B cell (primary cell): ENCODE data around the gene INO80D. TPM values are rescaled to one million over a fixed set of nuclear protein-coding genes. Genes with fewer than 3 reads are reported as not detected.

Experiments
- ATAC-seq: fragments of 200-7000 bp; cut with Tn5 transposase; one replicate; pipeline ENCODE4 v1.10.0; 2021; ENCODE audit warnings: low read depth, mild to moderate bottlenecking, moderate number of reproducible peaks, moderate library complexity
- CTCF ChIA-PET: fragments of 350-600 bp; sonication (Branson Sonifier 250); formaldehyde crosslinking; loops from one replicate; lab custom pipeline; 2021; ENCODE audit warnings: antibody characterized with exemption, inconsistent platforms; lab: Charles Lee
- POLR2A ChIA-PET: fragments of 350-600 bp; sonication (Branson Sonifier 250); formaldehyde crosslinking; loops from one replicate; lab custom pipeline; 2021; ENCODE audit warnings: antibody characterized with exemption; lab: Charles Lee
- DNase-seq: peaks from one replicate; pipeline ENCODE4 v3.0.0; 2013
- H2AFZ ChIP-seq: 2 replicates; pipeline ENCODE4 v1.6.1; 2012; ENCODE audit warnings: mild to moderate bottlenecking, low read depth, low read length; ENCODE audit not compliant: insufficient read depth, poor library complexity, severe bottlenecking
- H3K27ac ChIP-seq, 2 donors: 1 replicate in 1 of 2; 2 replicates in 1 of 2; pipeline ENCODE4 v1.5.1; 2012 to 2013; ENCODE audit warnings: low read length in 2 of 2, mild to moderate bottlenecking in 2 of 2, moderate library complexity in 1 of 2
- H3K27me3 ChIP-seq, 4 experiments: fragments of 200-600 bp in 1 of 4; sonication (generic) in 1 of 4; replicated peaks in 1 of 4; 1 replicate in 2 of 4; 2 replicates in 2 of 4; pipeline versions ENCODE4 v1.6.1 to v1.7.0; 2013 to 2016; ENCODE audit warnings: low read length in 3 of 4, mild to moderate bottlenecking in 2 of 4, mixed read lengths in 1 of 4, moderate library complexity in 1 of 4; ENCODE audit not compliant: insufficient read depth in 4 of 4, control insufficient read depth in 3 of 4; ENCODE audit errors: control extremely low read depth in 1 of 4
- H3K36me3 ChIP-seq, 2 experiments: replicated peaks in 1 of 2; 1 replicate in 1 of 2; 2 replicates in 1 of 2; pipeline versions ENCODE4 v1.6.1 to v1.7.1; 2013; ENCODE audit warnings: low read length in 1 of 2; ENCODE audit not compliant: insufficient read depth in 2 of 2, control insufficient read depth in 1 of 2; ENCODE audit errors: control extremely low read depth in 1 of 2, extremely low read depth in 1 of 2
- H3K4me1 ChIP-seq, 2 donors: fragments of 200-600 bp in 1 of 2; sonication (generic) in 1 of 2; 1 replicate in 1 of 2; 2 replicates in 1 of 2; pipeline versions ENCODE4 v1.5.1 to v1.6.1; 2013 to 2017; ENCODE audit warnings: low read length in 2 of 2; ENCODE audit not compliant: control insufficient read depth in 2 of 2, insufficient read depth in 2 of 2
- H3K4me2 ChIP-seq: replicated peaks from 2 replicates; pipeline ENCODE3; 2012; ENCODE audit warnings: mild to moderate bottlenecking, low read depth, low read length; ENCODE audit not compliant: poor library complexity, severe bottlenecking
- H3K4me3 ChIP-seq, 5 experiments: fragments of 200-600 bp in 1 of 5; sonication (generic) in 1 of 5; 1 replicate in 3 of 5; 2 replicates in 2 of 5; pipeline versions ENCODE4 v1.5.1 to v1.7.0; 2011 to 2016; ENCODE audit warnings: low read length in 4 of 5, mild to moderate bottlenecking in 4 of 5, low read depth in 2 of 5, control low read depth in 1 of 5, moderate library complexity in 1 of 5; ENCODE audit not compliant: insufficient read depth in 1 of 5; ENCODE audit errors: control extremely low read depth in 1 of 5, extremely low read depth in 1 of 5
- H3K79me2 ChIP-seq: fragments of 200-600 bp; sonication (generic); one replicate; pipeline ENCODE4 v1.6.0; 2016; ENCODE audit warnings: low read length; ENCODE audit not compliant: control insufficient read depth, insufficient read depth
- H3K9ac ChIP-seq: fragments of 200-600 bp; sonication (generic); 2 replicates; pipeline ENCODE4 v1.6.1; 2017; ENCODE audit warnings: mild to moderate bottlenecking, low read length, moderate library complexity
- H3K9me3 ChIP-seq, 3 donors: one replicate each; pipeline versions ENCODE4 v1.6.1 to v1.7.1; 2013; ENCODE audit warnings: low read length in 2 of 3; ENCODE audit not compliant: control insufficient read depth in 2 of 3, insufficient read depth in 1 of 3; ENCODE audit errors: control extremely low read depth in 1 of 3
- H4K20me1 ChIP-seq: 2 replicates; pipeline ENCODE4 v1.6.0; 2012; ENCODE audit warnings: mild to moderate bottlenecking, low read length; ENCODE audit not compliant: insufficient read depth, control insufficient read depth, poor library complexity, severe bottlenecking
- H3K27ac Mint-ChIP-seq: one replicate; pipeline ENCODE4 v1.8.0; 2021; ENCODE audit warnings: mixed read lengths
- H3K27me3 Mint-ChIP-seq: one replicate; pipeline ENCODE4 v1.8.0; 2021; ENCODE audit warnings: mixed read lengths
- H3K4me1 Mint-ChIP-seq: one replicate; pipeline ENCODE4 v1.8.0; 2021; ENCODE audit warnings: mixed read lengths
- H3K4me3 Mint-ChIP-seq: one replicate; pipeline ENCODE4 v1.8.0; 2021; ENCODE audit warnings: mixed read lengths
- H3K9me3 Mint-ChIP-seq: one replicate; pipeline ENCODE4 v1.8.0; 2022; ENCODE audit warnings: mixed read lengths; ENCODE audit not compliant: insufficient read depth
- EZH2 ChIP-seq: IDR thresholded peaks from 2 replicates; pipeline ENCODE4 v1.6.1; 2012; ENCODE audit warnings: borderline replicate concordance, low read depth, mild to moderate bottlenecking, moderate library complexity, low read length; ENCODE audit not compliant: insufficient read depth, poor library complexity, severe bottlenecking
- WGBS: methylation state at CpG from one replicate; pipeline ENCODE4 v1.1.5; 2013; ENCODE audit warnings: missing lambda C conversion rate; ENCODE audit not compliant: insufficient coverage; 5-methylcytosine and 5-hydroxymethylcytosine counted together
- intact Hi-C: fragments of 100-400 bp; cut with micrococcal nuclease; formaldehyde crosslinking; loops from one replicate; pipeline ENCODE4 v1.10.0; 2022
- polyA plus RNA-seq: library from polyadenylated mRNA; depleted of rRNA; stranded (reverse); fragments of >200 nt; gene quantifications from 2 replicates; pipeline ENCODE4 v1.2.3, GENCODE V29; 2012
- total RNA-seq, 2 donors: library from RNA; stranded (reverse); fragments of 120-200 nt in 1 of 2; gene quantifications; 1 replicate in 1 of 2; 2 replicates in 1 of 2; pipeline versions ENCODE4 v1.2.3 to v1.2.4, GENCODE V29; 2013 to 2022
- TF ChIP-seq, protein P1 (sequence below): fragments of 200-600 bp; IDR thresholded peaks from one replicate; pipeline ENCODE4 v1.8.0; 2022; ENCODE audit warnings: antibody characterized with exemption, mild to moderate bottlenecking

The INO80D gene
- total and polyA plus RNA-seq, 2 donors (not counting 1 experiment from before 2014, with no cell fraction given): 6.3 to 61.2 TPM

DNA sequence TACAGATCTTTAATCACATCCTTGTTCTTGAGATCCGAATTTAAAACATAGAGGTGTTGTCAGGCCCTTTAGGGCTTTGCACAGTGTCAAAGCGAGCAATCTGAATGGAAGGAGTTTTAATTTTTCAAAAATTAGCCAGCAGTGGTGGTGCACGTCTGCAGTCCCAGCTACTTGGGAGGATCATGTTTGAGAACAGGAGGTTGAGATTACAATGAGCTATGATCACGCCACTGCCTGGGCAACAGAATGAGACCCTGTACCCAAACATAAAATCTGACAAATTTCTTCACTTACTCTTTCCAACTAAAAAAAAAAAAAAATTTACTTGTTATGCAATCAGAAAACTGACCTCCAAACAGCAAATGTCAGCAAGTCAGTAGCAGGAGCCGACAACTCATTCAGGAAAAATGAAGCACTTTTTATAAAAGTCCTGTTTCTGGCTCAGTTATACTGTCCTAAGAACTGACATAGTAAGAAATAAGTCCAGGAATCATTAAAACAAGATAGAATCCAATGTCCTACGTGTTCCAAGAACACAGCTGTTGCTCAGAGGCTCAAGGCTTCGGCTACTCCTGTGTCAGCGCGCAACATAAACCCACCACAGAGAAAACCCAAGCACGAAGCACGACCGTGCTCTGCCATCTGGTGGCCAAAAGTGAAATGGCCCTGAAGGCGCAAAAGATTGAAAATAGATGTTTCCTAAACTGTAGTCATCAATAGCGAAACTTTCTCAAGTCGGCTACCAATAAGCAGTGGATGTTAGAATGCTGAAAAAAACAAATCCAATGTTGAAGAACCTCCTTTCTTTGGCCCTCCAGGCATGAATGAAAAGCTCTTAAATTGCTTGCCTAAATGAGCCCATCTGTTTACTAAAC is 138.1 kb downstream of the INO80D start:
- Histone ChIP-seq H3K27me3 (peaks cover 0 to 2% (median 0%) of the 10 kb centered on the region in 4 experiments), H3K9ac (no peak overlapping the region), H4K20me1 (no peaks in the 10 kb centered on the region), H3K79me2 (no peaks in the 10 kb centered on the region), H3K4me3 (no peak overlapping the region), H3K4me1 (no peaks in the 10 kb centered on the region), H2AFZ (no peak overlapping the region), H3K4me2 (no peak overlapping the region), H3K9me3 (no peaks in the 10 kb centered on the region), H3K36me3 (no peaks in the 10 kb centered on the region), H3K27ac (no peak overlapping the region)
- Mint-ChIP-seq H3K9me3 (no peaks in the 10 kb centered on the region), H3K27me3 (peaks cover 25% of the 10 kb centered on the region), H3K27ac (no peak overlapping the region), H3K4me1 (peaks cover 3% of the 10 kb centered on the region), H3K4me3 (no peak overlapping the region)
- ChIA-PET POLR2A (no interaction called here), CTCF (interaction anchor here (0.6 to 4.1 kb wide), 21 partner anchors 9 to 1876 kb away, joined by 3 to 28 read pairs (median 4); no protein-coding TSS in a partner anchor)
- peak; percentile 51 for DNase-seq
- TF ChIP-seq, protein P1, sequence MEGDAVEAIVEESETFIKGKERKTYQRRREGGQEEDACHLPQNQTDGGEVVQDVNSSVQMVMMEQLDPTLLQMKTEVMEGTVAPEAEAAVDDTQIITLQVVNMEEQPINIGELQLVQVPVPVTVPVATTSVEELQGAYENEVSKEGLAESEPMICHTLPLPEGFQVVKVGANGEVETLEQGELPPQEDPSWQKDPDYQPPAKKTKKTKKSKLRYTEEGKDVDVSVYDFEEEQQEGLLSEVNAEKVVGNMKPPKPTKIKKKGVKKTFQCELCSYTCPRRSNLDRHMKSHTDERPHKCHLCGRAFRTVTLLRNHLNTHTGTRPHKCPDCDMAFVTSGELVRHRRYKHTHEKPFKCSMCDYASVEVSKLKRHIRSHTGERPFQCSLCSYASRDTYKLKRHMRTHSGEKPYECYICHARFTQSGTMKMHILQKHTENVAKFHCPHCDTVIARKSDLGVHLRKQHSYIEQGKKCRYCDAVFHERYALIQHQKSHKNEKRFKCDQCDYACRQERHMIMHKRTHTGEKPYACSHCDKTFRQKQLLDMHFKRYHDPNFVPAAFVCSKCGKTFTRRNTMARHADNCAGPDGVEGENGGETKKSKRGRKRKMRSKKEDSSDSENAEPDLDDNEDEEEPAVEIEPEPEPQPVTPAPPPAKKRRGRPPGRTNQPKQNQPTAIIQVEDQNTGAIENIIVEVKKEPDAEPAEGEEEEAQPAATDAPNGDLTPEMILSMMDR: peak; percentile 90
- no peak for TF ChIP-seq EZH2
- WGBS: 17% methylated on average over 8 of the region's 15 CpGs
- peak; percentile 43 for ATAC-seq
- intact Hi-C loops: loop anchor here (1.0 to 5.0 kb wide), 3 partner anchors 266 to 1687 kb away; partner anchors contain the start of gene NRP2

DNA sequence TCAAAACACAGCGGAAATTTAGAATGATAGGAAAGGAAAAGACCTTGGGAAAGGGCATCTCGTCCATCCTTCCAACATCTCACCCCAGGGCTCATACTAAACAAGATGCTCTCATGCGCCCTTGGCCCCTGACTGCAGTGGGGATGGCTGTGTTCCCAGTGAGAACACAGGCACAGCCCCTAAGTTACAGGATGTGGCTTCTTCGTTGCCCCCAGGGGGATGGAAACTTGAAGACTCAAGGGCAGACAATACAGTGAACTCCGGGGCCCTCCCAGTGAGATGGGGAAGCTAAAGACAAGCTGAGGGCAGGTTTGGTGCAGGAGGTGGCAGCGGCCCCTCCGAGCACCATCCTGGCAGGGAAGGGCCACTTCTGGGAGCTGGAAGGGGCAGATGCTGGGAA is 139.7 kb downstream of the INO80D start:
- no peaks in the 10 kb centered on the region for H3K36me3 ChIP-seq

More for the DNA sequence above, 139.7 kb downstream of the INO80D start:
- ATAC-seq: no peak
- no peaks in the 10 kb centered on the region for H3K79me2 ChIP-seq
- H3K4me2 ChIP-seq: no peak overlapping the region
- TF ChIP-seq, protein P1: no peak
- TF ChIP-seq EZH2: no peak
- no peak overlapping the region for H3K27ac ChIP-seq
- ChIA-PET POLR2A (no interaction called here), CTCF (interaction anchor here (0.6 to 4.1 kb wide), 7 partner anchors 10 to 1644 kb away, joined by 3 to 28 read pairs (median 6); no protein-coding TSS in a partner anchor)
- intact Hi-C loops: loop anchor here (5.0 kb wide), 1 partner anchor 264 kb away; the partner anchor contains the start of gene NRP2
- H3K27me3 Mint-ChIP-seq: peaks cover 14% of the 10 kb centered on the region
- no peaks in the 10 kb centered on the region for H4K20me1 ChIP-seq
- H2AFZ ChIP-seq: no peak overlapping the region
- peaks cover 3% of the 10 kb centered on the region for H3K4me1 Mint-ChIP-seq
- H3K4me3 Mint-ChIP-seq: no peak overlapping the region
- H3K9me3 Mint-ChIP-seq: no peaks in the 10 kb centered on the region
- no peaks in the 10 kb centered on the region for H3K4me1 ChIP-seq
- H3K27me3 ChIP-seq: peaks cover 0 to 2% (median 0%) of the 10 kb centered on the region in 4 experiments
- H3K4me3 ChIP-seq: no peak overlapping the region
- DNase-seq: no peak
- no peaks in the 10 kb centered on the region for H3K9me3 ChIP-seq
- H3K27ac Mint-ChIP-seq: no peak overlapping the region
- 37% methylated on average over 4 of the region's 7 CpGs for WGBS
- H3K9ac ChIP-seq: no peak overlapping the region
